HCT116 (cell line): Measurements from ENCODE around the gene SEMA6B. TPM values are rescaled to one million over a fixed set of nuclear protein-coding genes. Genes with fewer than 3 reads are reported as not detected.

Source experiments
- ATAC-seq: fragments of 200-7000 bp; cut with Tn5 transposase; 2 replicates; pipeline ENCODE4 v1.9.1; 2020; ENCODE audit warnings: mild to moderate bottlenecking, moderate library complexity
- BruUV-seq: library from RNA; stranded (reverse); fragments of 400-500 nt; replicated peaks from 2 replicates; lab custom pipeline; 2021; lab: Mats Ljungman, UMichigan
- CTCF ChIA-PET: fragments of 300-600 bp; sonication (Branson Sonifier 250); formaldehyde crosslinking; loops from one replicate; lab custom pipeline; 2021; ENCODE audit warnings: antibody characterized with exemption; lab: Charles Lee
- POLR2A ChIA-PET: fragments of 300-600, 350-600 bp; sonication (Branson Sonifier 250); formaldehyde crosslinking; loops from one replicate; lab custom pipeline; 2021; ENCODE audit warnings: antibody characterized with exemption; lab: Charles Lee
- RAD21 ChIA-PET, 2 experiments: fragments of 300-600 bp; sonication (Branson Sonifier 250); formaldehyde crosslinking; loops; one replicate each; lab custom pipeline; 2023; ENCODE audit warnings: low total read pairs in 2 of 2; ENCODE audit not compliant: uncharacterized antibody in 2 of 2, unreplicated experiment in 2 of 2, low non-redundant PET in 1 of 2; lab: Charles Lee
- DNase-seq: peaks from one replicate; pipeline ENCODE4 v3.0.0-alpha.2; 2010; ENCODE audit warnings: low read depth, low spot score
- H2AFZ ChIP-seq: fragments of 200-600 bp; shearing (Covaris generic), sonication (generic); 2 replicates; pipeline ENCODE4 v1.6.1; 2017; ENCODE audit warnings: low read depth, mixed run types, mixed read lengths, antibody characterized with exemption, low read length; ENCODE audit not compliant: poor library complexity, severe bottlenecking
- H3K27ac ChIP-seq: 2 replicates; pipeline ENCODE4 v1.5.1; 2012; ENCODE audit warnings: low read depth, low read length
- H3K27me3 ChIP-seq: fragments of 200-600 bp; sonication (generic); 2 replicates; pipeline ENCODE4 v1.6.1; 2016; ENCODE audit warnings: mixed run types, low read length, mixed read lengths; ENCODE audit not compliant: insufficient read depth
- H3K36me3 ChIP-seq, 2 experiments: fragments of 200-500 bp in 1 of 2; fragments of 200-600 bp in 1 of 2; sonication (Bioruptor generic) in 1 of 2; sonication (generic) in 1 of 2; 2 replicates each; pipeline versions ENCODE4 v1.5.1 to v1.6.1; 2014 to 2016; ENCODE audit warnings: low read length in 2 of 2, inconsistent platforms in 1 of 2, mixed read lengths in 1 of 2, mixed run types in 1 of 2; ENCODE audit not compliant: insufficient read depth in 2 of 2, control insufficient read depth in 1 of 2
- H3K4me1 ChIP-seq, 2 experiments: fragments of 200-600 bp in 1 of 2; sonication (generic) in 1 of 2; 2 replicates each; pipeline versions ENCODE4 v1.5.1 to v1.6.1; 2012 to 2017; ENCODE audit warnings: low read length in 2 of 2, inconsistent platforms in 1 of 2, mild to moderate bottlenecking in 1 of 2, mixed read lengths in 1 of 2, mixed run types in 1 of 2, moderate library complexity in 1 of 2; ENCODE audit not compliant: insufficient read depth in 2 of 2, control insufficient read depth in 1 of 2
- H3K4me2 ChIP-seq: fragments of 200-600 bp; sonication (generic); 2 replicates; pipeline ENCODE4 v1.6.1; 2017; ENCODE audit warnings: mixed run types, low read length, mixed read lengths
- H3K4me3 ChIP-seq, 2 experiments: fragments of 200-600 bp in 1 of 2; sonication (generic) in 1 of 2; replicated peaks in 1 of 2; 2 replicates each; pipeline ENCODE4 v1.5.1; 2011 to 2016; ENCODE audit warnings: low read length in 2 of 2, control low read depth in 1 of 2, low read depth in 1 of 2, mild to moderate bottlenecking in 1 of 2, mixed read lengths in 1 of 2, mixed run types in 1 of 2
- H3K79me2 ChIP-seq: fragments of 200-600 bp; sonication (generic); 2 replicates; pipeline ENCODE4 v1.6.1; 2017; ENCODE audit warnings: mild to moderate bottlenecking, mixed run types, low read length, moderate library complexity, mixed read lengths; ENCODE audit not compliant: insufficient read depth
- H3K9ac ChIP-seq: fragments of 200-600 bp; sonication (generic); 2 replicates; pipeline ENCODE4 v1.6.1; 2016; ENCODE audit warnings: low read length, mixed read lengths
- H3K9me2 ChIP-seq: fragments of 200-600 bp; sonication (generic), shearing (Covaris generic); 2 replicates; pipeline ENCODE4 v1.6.1; 2017; ENCODE audit warnings: mixed run types, mild to moderate bottlenecking, moderate library complexity; ENCODE audit not compliant: insufficient read depth
- H3K9me3 ChIP-seq, 2 experiments: fragments of 200-500 bp in 1 of 2; fragments of 200-600 bp in 1 of 2; sonication (Bioruptor generic) in 1 of 2; sonication (generic) in 1 of 2; 2 replicates each; pipeline ENCODE4 v1.6.1; 2014 to 2017; ENCODE audit warnings: low read length in 2 of 2, mixed read lengths in 2 of 2, inconsistent platforms in 1 of 2, low read depth in 1 of 2, mild to moderate bottlenecking in 1 of 2, mixed run types in 1 of 2, moderate library complexity in 1 of 2; ENCODE audit not compliant: control insufficient read depth in 1 of 2, insufficient read depth in 1 of 2
- H4K20me1 ChIP-seq: fragments of 200-600 bp; sonication (generic), shearing (Covaris generic); 2 replicates; pipeline ENCODE4 v1.6.1; 2017; ENCODE audit warnings: mixed run types, mild to moderate bottlenecking, moderate library complexity; ENCODE audit not compliant: insufficient read depth
- ELF1 ChIP-seq: IDR thresholded peaks from 2 replicates; pipeline ENCODE4 v1.6.1; 2012; ENCODE audit warnings: low read depth, borderline replicate concordance
- POLR2AphosphoS5 ChIP-seq: IDR thresholded peaks from 2 replicates; pipeline ENCODE4 v1.6.1; 2011; ENCODE audit warnings: mild to moderate bottlenecking, low read depth, low read length, moderate library complexity
- SIN3A ChIP-seq: IDR thresholded peaks from 2 replicates; pipeline ENCODE4 v1.6.1; 2012; ENCODE audit warnings: low read depth
- SRF ChIP-seq: IDR thresholded peaks from 2 replicates; pipeline ENCODE4 v1.6.1; 2012; ENCODE audit warnings: low read depth
- intact Hi-C: fragments of 100-400 bp; cut with micrococcal nuclease; formaldehyde crosslinking; loops from 2 replicates; pipeline ENCODE4 v1.10.0; 2022
- total RNA-seq: library from RNA; stranded (reverse); gene quantifications from one replicate; pipeline ENCODE4 v1.2.1, GENCODE V29; 2021; ENCODE audit not compliant: unreplicated experiment

The SEMA6B gene
- total RNA-seq, 1 experiment from 2014 or later, result 58.4 TPM

DNA sequence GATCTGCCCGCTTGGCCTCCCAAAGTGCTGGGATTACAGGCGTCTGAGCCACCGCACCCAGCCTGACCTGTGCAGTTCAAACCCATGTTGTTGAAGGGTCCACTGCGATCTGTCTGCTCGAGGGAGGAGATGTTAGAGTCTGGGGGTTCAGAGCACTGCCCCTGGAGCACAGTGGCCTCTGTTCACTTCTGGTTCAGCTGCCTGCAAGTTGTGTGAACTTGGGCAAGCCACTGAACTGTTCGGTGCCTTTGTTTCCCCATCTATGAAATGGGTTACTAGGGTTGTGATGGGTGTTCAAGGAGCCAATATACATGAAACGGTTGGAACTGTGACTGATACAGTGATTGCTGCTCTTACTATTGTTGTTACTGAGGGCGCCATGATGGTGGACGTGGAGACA is 26.1 kb downstream of the SEMA6B start:
- H3K4me1 ChIP-seq, result peaks cover 12 to 25% of the 10 kb centered on the region in 2 experiments; a peak in 3 of 4 replicates

DNA sequence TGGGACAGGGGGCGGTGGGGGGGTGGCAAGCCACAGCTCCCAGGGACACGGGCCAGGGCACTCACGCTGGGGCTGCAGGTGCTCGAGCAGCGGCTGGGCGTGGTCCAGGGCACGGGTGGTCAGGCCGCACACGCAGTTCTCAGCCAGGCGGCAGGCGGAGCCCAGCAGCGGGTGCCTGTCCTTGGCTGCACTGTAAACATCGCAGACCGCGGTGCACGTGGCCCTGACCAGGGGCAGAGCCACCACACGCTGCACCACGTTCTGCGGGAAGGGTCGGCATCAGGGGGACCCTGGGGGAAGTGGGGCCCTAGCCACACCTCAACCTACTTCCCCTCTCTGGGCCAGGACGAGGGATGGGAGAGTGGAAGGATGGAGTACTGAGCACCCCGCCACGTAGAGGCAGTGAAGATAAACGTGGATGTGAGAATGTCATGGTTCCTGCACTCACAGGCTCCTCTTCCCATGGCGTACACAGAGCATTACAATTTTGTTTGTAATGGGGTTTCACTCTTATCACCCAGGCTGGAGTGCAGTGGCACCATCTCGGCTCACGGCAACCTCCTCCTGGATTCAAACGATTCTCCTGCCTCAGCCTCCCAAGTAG is 27.8 kb downstream of the SEMA6B start:
- DNase-seq (no peak), ATAC-seq (no peak)
- intact Hi-C loops, result no loop called here
- Histone ChIP-seq H3K4me1 (peaks cover 6 to 20% of the 10 kb centered on the region in 2 experiments; a peak in 3 of 4 replicates), H3K4me3 (no peak overlapping the region), H3K36me3 (no peaks in the 10 kb centered on the region), H2AFZ (no peak overlapping the region), H3K79me2 (no peaks in the 10 kb centered on the region), H3K9me2 (no peaks in the 10 kb centered on the region), H3K27me3 (no peaks in the 10 kb centered on the region), H3K4me2 (no peak overlapping the region), H3K9ac (no peak overlapping the region), H4K20me1 (no peaks in the 10 kb centered on the region), H3K9me3 (no peaks in the 10 kb centered on the region), H3K27ac (no peak overlapping the region)
- ChIA-PET RAD21 (no interaction called here), CTCF (interaction anchor here (0.9 kb wide), 1 partner anchor 8 kb away, joined by 5 read pairs; no protein-coding TSS in a partner anchor), POLR2A (no interaction called here)
- no TSS peak for BruUV-seq
- TF ChIP-seq SRF, result no peak

More for the DNA sequence above, 26.1 kb downstream of the SEMA6B start:
- Histone ChIP-seq H3K79me2 (no peaks in the 10 kb centered on the region), H2AFZ (no peak overlapping the region), H3K27ac (no peak overlapping the region), H4K20me1 (no peaks in the 10 kb centered on the region), H3K4me3 (no peak overlapping the region), H3K9ac (no peak overlapping the region), H3K4me2 (no peak overlapping the region), H3K9me2 (no peaks in the 10 kb centered on the region), H3K27me3 (no peaks in the 10 kb centered on the region), H3K9me3 (no peaks in the 10 kb centered on the region), H3K36me3 (no peaks in the 10 kb centered on the region)
- TF ChIP-seq SIN3A (no peak), POLR2AphosphoS5 (no peak), ELF1 (no peak)
- ChIA-PET RAD21 (no interaction called here), POLR2A (no interaction called here), CTCF (no interaction called here)
- no peak for DNase-seq
- intact Hi-C loops, result no loop called here
- no peak for ATAC-seq
- BruUV-seq, result no TSS peak
